Activated CD4-positive, alpha-beta T cell treated with anti-CD3 and anti-CD28 coated beads for 24 hours (primary cell): ENCODE measurements around the gene ARL15.
"Not testable (repeated sequence)": the region's sequence is repeated elsewhere in the genome, so short reads cannot be mapped to it uniquely, and the experiment has no call there.

ENCODE experiments used
- DNase-seq, 2 donors: peaks; one replicate each; pipeline ENCODE4 v3.0.0-alpha.2; 2020; ENCODE audit warnings: low read depth in 2 of 2

ARL15 gene

DNA sequence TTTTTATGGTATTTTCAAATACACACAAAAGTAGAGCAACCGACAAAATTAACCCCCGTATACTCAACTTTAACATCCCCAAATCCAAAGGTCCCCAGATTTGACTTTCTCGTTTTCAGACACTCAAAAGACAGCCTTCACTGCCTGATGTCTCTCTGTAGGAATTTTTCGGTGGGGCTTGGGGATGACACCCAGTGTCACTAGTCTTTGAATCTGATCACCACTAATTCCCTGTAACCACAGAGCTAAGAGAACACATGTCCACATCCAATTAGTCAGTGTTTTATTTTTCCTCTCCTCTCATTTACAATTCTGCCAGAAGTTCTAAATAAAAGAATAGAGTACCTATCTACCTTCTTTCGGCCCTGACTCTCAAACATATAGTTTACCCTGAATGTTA lies 324.6 kb downstream of the ARL15 start:
- no peak for DNase-seq

- DNase-seq: no peak
Measured at GRCh38 chr5:53984971-53985370, 325.4 kb downstream of the ARL15 start.

DNA sequence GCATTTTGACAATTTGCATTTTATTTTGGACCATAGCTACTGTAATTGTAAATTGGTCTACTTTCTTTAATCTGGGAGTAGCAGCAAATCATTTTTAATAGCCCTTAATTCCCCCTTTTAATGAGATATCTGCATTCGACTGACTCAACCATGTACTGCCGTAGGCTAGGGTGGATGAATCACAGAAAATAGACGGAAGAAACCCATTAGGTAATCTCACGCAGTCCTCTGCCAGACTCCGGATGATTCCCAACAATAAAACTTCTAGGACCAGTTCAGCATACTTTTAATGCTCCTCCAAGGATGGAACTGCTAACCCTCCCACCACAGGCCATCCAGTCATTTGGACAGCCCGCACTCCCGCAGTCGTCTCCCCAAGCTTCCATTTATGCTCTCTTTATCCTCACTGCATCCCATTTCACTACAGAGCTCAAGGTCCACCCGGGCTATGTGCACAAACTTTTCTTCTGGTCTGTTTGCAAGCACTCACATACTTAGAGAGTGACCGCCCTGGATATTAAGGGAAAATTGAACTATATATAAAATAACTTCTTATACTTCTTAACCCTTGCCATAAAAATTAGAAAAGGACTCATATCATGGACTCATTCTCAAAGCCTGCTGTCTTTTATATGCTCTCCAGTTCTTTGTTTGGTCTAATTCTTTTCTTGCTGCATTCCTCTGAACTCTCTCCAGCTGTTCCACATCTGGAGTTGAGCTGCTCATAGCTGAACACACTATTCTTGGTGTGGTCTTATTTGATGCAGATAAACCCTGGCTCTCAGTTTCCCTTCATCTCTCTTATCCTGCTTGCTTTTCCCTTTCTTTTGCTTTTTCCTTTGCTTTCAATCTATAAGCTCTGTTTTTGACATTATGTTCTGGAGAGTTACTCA lies 326.6 kb downstream of the ARL15 start:
- no peak for DNase-seq

- not testable (repeated sequence) for DNase-seq
Measured at GRCh38 chr5:53982319-53982718, 328.1 kb downstream of the ARL15 start.

GRCh38 chr5:53980061-53980460 lies 330.3 kb downstream of the ARL15 start:
- no peak for DNase-seq

DNA sequence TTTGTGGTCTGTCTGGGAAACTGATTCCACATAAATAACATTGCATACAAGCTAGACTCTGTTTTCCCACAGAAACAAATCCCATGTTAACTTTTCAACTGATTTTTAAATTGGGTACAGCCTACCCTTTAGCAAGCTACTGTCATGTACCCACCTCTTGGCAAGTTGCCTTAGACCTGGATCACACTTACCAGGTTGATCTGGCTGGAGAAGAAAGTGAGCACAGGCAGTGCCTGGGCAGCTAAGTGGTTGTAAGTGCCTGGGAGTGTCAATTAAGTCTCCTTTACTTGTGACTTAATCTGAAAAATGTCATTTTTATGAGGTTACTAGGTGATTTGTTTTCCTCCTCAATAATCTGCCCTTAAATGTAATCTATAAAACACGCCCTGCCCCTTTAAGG lies 336.4 kb downstream of the ARL15 start:
- no peak for DNase-seq

- no peak for DNase-seq
Measured at GRCh38 chr5:53972314-53972713, 338.1 kb downstream of the ARL15 start.

GRCh38 chr5:53971551-53971950 lies 338.8 kb downstream of the ARL15 start:
- no peak for DNase-seq

DNA sequence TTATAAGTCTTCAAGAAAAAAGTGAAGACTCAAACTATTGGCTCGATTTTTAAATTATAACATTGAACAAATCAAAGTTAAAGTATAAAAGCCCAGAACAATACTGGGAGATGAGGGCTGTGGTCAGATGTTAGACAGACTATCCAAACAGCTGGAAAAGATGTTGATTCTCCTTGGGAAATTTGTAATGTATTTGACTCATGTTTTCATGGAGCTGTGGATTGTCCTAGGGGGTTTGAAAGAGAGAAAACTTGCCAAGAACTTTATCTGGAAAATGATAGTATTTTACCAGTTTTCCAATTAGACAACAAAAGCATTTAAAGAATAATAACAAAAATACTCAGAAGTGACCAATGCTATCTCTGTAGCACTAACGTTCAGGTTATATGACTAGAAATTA lies 339.2 kb downstream of the ARL15 start:
- no peak for DNase-seq

DNA sequence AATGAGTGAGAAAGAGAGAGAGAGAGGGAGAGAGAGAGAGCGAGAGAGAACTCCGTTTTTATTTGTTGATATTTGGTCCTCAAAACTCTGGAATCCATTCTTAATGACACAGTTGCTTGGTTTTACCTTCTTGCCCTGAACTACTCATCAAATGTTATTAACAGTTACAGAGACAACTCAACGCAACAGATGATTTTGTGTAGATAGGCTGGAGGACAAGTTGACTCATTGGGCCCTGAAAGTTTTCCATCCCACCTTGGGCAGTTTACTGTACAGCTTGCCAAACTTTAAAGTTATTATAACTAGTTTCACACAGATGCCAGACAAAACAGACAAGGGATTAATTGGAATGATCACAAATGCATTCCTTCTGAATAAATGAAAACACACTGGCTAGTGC lies 339.9 kb downstream of the ARL15 start:
- DNase-seq: no peak

DNA sequence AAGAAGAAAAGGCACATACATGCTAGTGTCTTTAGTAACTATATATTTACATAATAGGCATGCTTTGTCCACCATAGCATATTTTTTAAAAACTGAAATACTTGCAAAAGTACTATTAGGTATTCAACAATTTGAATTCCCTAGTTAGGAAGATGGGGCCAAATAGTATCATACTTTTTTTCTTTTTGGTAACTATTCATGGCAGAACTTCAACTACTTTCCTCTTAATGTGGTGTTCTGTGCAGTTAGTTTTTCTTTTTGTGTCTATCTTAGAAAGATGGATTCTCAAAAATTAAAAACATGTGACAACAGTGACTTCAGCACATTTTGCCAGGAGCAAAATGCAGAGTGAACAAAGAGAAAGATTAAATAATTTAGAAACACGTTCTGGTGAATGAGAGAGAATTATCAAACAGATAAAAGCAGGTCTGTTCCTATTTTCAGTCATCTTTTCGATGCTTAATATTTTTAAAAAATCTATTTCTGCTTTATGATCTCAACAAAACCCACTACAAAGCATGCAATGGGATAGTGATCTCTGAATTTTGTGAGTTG lies 341.1 kb downstream of the ARL15 start:
- DNase-seq: no peak

DNA sequence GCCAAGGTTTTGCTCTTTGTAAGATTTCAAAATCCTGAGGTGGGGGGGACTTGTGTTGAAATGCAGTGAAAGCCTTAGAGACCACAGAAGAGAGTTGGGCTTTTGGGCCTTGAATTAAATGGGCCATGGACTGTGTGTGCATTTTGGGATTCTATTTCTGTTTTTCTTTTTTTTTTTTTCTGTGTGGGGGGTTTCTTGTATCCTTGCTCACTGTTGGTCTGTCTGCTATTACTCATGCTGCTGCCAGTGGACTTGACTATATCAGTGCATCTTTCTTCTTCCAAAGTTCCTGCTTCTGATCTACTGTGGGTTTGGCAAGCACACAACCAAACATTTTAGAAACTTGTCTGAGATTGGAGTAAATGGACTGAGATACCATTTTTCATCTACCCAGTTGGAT lies 344.9 kb downstream of the ARL15 start:
- no peak for DNase-seq

GRCh38 chr5:53963958-53964357 lies 346.4 kb downstream of the ARL15 start:
- no peak for DNase-seq

DNA sequence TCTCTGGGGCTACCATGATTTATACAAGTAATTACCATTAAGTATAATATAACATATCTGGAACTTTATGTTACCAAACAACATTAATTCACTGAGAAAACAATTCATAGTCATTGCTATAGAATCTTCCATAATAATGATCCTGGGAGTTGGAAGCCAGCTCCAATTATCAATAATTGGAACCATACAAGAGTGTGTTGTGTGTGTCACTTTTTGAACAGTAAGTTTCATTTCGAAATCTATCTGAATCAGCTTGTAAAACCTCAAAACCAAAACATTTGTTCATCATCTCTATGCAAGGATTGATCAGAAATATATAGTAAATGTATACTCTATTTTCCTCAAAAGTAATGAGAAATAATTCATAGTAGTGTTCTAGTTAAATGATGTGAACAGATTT lies 348.1 kb downstream of the ARL15 start:
- DNase-seq: no peak

DNA sequence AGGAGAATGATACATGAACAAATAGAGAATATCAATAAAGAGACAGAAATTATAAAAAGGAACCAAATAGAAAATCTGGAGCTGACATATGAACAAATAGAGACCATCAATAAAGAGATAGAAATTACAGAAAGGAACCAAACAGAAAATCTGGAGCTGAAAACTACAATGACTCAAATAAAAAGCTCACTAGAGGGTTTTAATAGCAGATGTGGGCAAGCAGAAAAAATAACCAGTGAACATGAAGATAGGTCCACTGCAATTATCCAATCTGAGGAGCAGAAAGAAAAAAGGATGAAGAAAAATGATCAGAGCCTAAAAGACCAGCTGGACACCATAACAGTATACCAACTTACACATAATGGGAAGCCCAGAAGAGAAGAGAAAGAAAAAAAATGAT lies 353.7 kb downstream of the ARL15 start:
- no peak for DNase-seq

DNA sequence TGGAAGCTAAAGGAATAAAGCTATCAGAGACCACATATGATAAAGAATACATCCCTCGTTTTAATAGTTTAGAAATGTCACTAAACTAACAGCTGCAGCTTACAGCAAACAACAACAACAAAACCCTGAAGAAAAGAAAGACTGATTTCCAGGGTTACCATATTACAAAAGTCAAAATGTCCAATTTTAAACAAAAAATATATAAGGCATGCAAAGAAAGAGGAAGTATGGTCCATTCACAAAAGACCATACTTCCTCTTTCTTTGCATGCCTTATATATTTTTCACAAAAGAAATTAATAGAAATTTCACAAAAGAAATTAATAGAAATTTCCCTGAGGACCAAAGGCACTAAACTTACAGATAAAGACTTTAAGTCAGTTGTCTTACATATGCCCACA lies 354.2 kb downstream of the ARL15 start:
- DNase-seq: no peak

- DNase-seq: no peak
Measured at GRCh38 chr5:53950621-53951020, 359.8 kb downstream of the ARL15 start.

- DNase-seq: no peak
Measured at GRCh38 chr5:53948598-53948997, 361.8 kb downstream of the ARL15 start.

DNA sequence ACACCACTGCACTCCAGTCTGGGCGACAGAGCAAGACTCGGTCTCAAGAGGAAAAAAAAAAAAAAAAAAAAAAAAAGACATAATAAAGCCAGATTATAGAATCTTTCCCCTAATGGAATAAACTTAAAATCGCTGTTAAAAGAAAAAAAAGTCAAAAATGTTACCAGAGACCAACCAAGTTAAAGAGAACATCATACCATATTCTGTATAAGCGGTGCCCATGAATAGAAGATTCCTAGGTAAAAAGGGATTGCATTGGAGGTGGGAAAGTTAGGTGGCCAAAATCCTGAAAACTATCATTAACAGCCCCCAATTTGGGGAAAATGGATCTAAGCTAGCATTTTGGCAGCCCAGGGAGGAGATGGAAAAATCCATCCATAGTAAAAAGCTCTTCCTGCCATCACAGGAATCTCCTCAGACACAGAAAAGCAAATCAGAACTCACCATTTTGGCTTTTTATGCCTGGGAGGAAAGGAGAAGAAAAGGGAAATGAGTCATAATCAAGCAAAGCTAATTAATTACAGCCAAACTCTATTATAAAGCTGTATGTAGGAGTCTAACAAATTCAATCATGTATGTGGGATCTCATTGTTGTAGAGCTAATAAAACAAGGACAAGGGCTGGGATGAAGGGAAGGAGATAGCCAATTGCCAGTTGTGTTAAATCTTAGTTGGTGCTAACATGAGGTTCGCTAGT lies 363.8 kb downstream of the ARL15 start:
- DNase-seq: no peak

DNA sequence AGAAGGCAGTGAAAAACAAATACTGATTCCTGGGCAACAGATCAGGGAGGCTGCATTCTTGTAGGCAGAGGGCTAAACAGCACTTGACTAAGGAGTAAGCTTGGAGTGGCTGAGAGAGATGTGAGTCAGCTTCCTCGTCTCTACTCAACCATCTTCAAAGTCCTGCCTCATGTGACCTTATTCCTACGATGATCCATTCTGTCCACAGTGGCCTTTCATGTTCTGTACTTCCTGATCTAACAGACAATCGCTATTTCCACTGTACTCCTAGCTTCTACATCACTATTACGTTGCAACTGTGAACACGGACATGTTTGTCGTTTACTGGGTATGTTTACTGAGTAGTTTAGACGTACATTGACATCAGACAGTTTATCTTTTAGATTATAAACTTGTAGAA lies 365.4 kb downstream of the ARL15 start:
- DNase-seq: no peak

- DNase-seq: no peak
Measured at GRCh38 chr5:53943938-53944337, 366.4 kb downstream of the ARL15 start.

DNA sequence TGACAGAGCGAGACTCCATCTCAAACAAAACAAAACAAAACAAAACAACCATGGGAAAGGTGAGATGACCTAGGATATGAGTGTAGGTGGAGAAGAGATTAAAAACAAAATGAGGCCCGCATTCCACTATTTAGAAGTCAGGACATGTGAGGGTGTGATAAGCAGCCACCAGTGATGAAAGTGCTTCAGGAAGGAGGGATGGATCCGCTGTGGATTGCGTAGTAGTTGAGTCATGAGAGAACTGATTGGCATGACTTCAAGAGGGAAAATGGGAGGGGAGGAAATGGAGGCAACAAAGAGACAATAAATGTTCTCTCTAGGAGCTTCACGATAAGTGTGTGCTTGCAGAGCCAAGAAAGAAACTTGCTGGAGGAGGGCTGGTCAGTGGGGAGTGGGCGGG lies 367.6 kb downstream of the ARL15 start:
- no peak for DNase-seq

GRCh38 chr5:53940921-53941320 lies 369.5 kb downstream of the ARL15 start:
- no peak for DNase-seq
